Activated CD4-positive, alpha-beta T cell treated with anti-CD3 and anti-CD28 coated beads for 36 hours (primary cell): Measurements from ENCODE around the gene IQCH. TPM values are rescaled to one million over a fixed set of nuclear protein-coding genes. Genes with fewer than 3 reads are reported as not detected.

Experiments used
- ATAC-seq: fragments of 200-7000 bp; cut with Tn5 transposase; one replicate; pipeline ENCODE4 v1.10.0; 2021; ENCODE audit warnings: mild to moderate bottlenecking, moderate library complexity
- CTCF ChIA-PET: fragments of 350-600 bp; sonication (Branson Sonifier 250); formaldehyde crosslinking; loops from one replicate; lab custom pipeline; 2021; ENCODE audit warnings: antibody characterized with exemption; lab: Charles Lee
- POLR2A ChIA-PET: fragments of 350-600 bp; sonication (Branson Sonifier 250); formaldehyde crosslinking; loops from one replicate; lab custom pipeline; 2021; ENCODE audit warnings: antibody characterized with exemption, inconsistent platforms; lab: Charles Lee
- DNase-seq: peaks from one replicate; pipeline ENCODE4 v3.0.0-alpha.2; 2020
- H3K27ac Mint-ChIP-seq: one replicate; pipeline ENCODE4 v1.8.0; 2021; ENCODE audit warnings: mixed read lengths
- H3K27me3 Mint-ChIP-seq: one replicate; pipeline ENCODE4 v1.8.0; 2021; ENCODE audit warnings: mixed read lengths
- H3K36me3 Mint-ChIP-seq: one replicate; pipeline ENCODE4 v1.8.0; 2021; ENCODE audit warnings: low read depth, mixed read lengths
- H3K4me1 Mint-ChIP-seq: one replicate; pipeline ENCODE4 v1.8.0; 2021; ENCODE audit warnings: mixed read lengths
- H3K4me3 Mint-ChIP-seq: one replicate; pipeline ENCODE4 v1.8.0; 2021; ENCODE audit warnings: mild to moderate bottlenecking, moderate library complexity, mixed read lengths
- H3K9me3 Mint-ChIP-seq: one replicate; pipeline ENCODE4 v1.8.0; 2021; ENCODE audit warnings: low read depth, mixed read lengths
- intact Hi-C, 2 experiments: fragments of 100-400 bp; cut with DNase I in 1 of 2; cut with micrococcal nuclease in 1 of 2; formaldehyde crosslinking; loops; one replicate each; pipeline versions ENCODE4 v1.14.2 to v1.15.1; 2022 to 2024; cut with DNase I, micrococcal nuclease
- total RNA-seq, 2 experiments: library from RNA; stranded (reverse); gene quantifications; one replicate each; pipeline ENCODE4 v1.2.3, GENCODE V29; 2021

Gene IQCH
- total RNA-seq, 2 experiments from 2014 or later: 1.8 to 2.1 TPM

DNA sequence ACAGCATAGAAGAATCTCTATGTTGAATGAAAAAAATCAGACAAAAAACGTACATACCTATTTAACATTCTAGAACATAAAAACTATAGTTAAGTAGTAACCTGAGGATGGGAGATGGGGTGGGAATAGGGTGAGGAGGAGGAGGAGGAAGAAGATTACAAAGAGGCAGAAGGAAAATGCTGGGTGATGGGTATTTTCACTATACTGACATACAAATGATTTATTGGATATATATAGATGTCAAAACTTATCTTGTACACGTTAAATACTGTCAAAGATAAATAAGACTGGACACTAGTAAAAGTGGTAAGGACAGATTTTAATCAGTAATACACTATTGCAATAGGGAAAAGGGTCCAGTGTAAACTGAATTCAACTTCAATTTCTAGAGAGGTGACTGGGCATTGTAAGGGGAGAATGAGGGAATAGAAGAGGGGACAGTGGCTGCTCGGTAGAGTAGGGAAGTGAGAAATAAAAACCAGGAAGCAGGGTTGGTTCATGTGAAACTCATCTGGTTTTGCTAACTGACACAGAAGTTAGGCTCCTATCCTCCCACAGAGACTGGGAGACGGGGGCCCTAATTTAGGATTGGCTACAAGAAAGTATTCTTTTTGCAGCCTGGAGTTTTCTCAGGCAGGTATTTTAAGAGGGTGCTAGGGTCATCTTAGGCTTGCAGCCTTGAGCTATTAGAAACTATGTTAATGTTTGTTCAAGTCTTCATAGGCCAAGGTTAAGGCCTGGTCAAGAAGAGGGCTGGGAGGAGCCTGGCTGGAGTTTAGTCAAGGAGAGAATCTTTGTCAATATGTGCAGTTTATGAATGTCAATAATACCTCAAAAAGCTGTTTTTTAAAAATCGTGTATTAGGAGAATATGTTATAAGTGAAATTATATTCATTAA is 251.3 kb downstream of the IQCH start:
- Mint-ChIP-seq H3K27ac (no peak overlapping the region), H3K9me3 (no peaks in the 10 kb centered on the region), H3K36me3 (peaks cover 5% of the 10 kb centered on the region), H3K27me3 (no peaks in the 10 kb centered on the region), H3K4me3 (no peak overlapping the region), H3K4me1 (no peaks in the 10 kb centered on the region)
- ChIA-PET POLR2A (no interaction called here), CTCF (interaction anchor here (1.3 to 2.5 kb wide), 2 partner anchors 15 to 330 kb away, joined by 3 to 5 read pairs; partner anchors contain the start of gene C15orf61)
- intact Hi-C loops: no loop called here
- DNase-seq (no peak), ATAC-seq (no peak)

GRCh38 chr15:67506775-67507747 is 252.5 kb downstream of the IQCH start:
- H3K27me3 Mint-ChIP-seq: no peaks in the 10 kb centered on the region
- DNase-seq: no peak
- intact Hi-C loops: no loop called here
- H3K4me3 Mint-ChIP-seq: no peak overlapping the region
- peaks cover 8% of the 10 kb centered on the region for H3K36me3 Mint-ChIP-seq
- ATAC-seq: no peak
- CTCF ChIA-PET: interaction anchor here (0.6 to 2.5 kb wide), 3 partner anchors 14 to 329 kb away, joined by 3 to 5 read pairs (median 3); partner anchors contain the start of gene C15orf61
- no peak overlapping the region for H3K27ac Mint-ChIP-seq
- H3K9me3 Mint-ChIP-seq: no peaks in the 10 kb centered on the region
- POLR2A ChIA-PET: no interaction called here
- peaks cover 3% of the 10 kb centered on the region for H3K4me1 Mint-ChIP-seq

- no peak for ATAC-seq
- Mint-ChIP-seq H3K4me1 (peaks cover 3% of the 10 kb centered on the region), H3K9me3 (no peaks in the 10 kb centered on the region), H3K4me3 (no peak overlapping the region), H3K27ac (no peak overlapping the region), H3K36me3 (peaks cover 15% of the 10 kb centered on the region), H3K27me3 (no peaks in the 10 kb centered on the region)
- CTCF ChIA-PET: interaction anchor here (2.5 kb wide), 1 partner anchor 327 kb away, joined by 5 read pairs; no protein-coding TSS in a partner anchor
- POLR2A ChIA-PET: no interaction called here
- no peak for DNase-seq
- intact Hi-C loops: no loop called here
Observed at GRCh38 chr15:67508407-67508806, 253.8 kb downstream of the IQCH start.

DNA sequence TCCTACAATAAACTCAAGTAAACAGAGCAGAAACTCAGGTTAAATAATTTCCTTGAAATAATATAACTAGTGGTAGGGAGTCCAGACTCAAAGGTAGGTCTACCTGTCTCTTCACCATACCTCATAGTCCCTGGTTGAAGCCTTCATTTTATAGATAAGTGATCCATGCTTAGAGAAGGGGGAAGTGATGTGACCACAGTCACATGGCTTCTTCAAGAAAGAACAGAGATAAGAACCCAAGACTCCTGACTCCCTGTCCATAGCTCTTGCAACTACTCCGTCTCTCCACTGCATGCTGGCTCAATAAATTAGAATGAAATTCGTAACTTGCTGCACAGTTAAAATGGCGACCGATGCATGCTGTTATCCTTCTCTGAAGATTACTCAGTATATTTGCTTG is 255.3 kb downstream of the IQCH start:
- DNase-seq: no peak
- intact Hi-C loops: no loop called here
- CTCF ChIA-PET: no interaction called here
- H3K4me1 Mint-ChIP-seq: peaks cover 3% of the 10 kb centered on the region
- ATAC-seq: no peak
- H3K4me3 Mint-ChIP-seq: no peak overlapping the region
- H3K27ac Mint-ChIP-seq: no peak overlapping the region
- POLR2A ChIA-PET: no interaction called here
- no peaks in the 10 kb centered on the region for H3K27me3 Mint-ChIP-seq
- peaks cover 25% of the 10 kb centered on the region for H3K36me3 Mint-ChIP-seq
- no peaks in the 10 kb centered on the region for H3K9me3 Mint-ChIP-seq

DNA sequence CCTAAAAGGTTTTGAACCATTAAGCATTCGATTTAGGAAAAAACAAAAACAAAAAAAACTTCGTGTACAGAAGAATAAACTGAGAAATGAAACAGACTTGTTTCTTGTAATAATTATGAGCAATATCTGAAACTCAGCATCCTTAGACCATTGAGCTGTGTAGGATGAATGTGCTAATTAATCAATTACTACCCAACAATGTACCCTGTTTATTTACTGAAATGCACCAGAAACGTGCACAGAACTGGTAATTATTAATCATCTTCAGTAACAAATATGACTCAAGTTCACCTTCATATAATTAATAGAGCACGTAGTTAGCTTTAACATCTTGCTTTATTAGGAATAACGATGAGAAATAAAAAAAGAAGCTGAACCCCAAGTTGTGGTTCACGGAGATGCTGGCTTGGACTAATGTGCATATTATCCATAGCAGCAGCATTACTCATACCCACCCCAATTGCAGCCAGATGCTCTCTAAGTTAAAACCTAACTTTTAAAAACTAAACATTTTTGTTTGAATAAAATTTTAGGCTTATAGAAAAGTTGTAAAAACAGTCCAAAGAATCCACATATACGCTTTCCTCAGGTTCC is 256.1 kb downstream of the IQCH start:
- H3K4me3 Mint-ChIP-seq: no peak overlapping the region
- ChIA-PET POLR2A (no interaction called here), CTCF (interaction anchor here (0.6 to 0.7 kb wide), 2 partner anchors 14 to 248 kb away, joined by 3 read pairs; no protein-coding TSS in a partner anchor)
- ATAC-seq (no peak), DNase-seq (no peak)
- H3K36me3 Mint-ChIP-seq: peaks cover 29% of the 10 kb centered on the region
- H3K27ac Mint-ChIP-seq: no peak overlapping the region
- no peaks in the 10 kb centered on the region for H3K9me3 Mint-ChIP-seq
- H3K27me3 Mint-ChIP-seq: no peaks in the 10 kb centered on the region
- intact Hi-C loops: no loop called here
- H3K4me1 Mint-ChIP-seq: peaks cover 3% of the 10 kb centered on the region

GRCh38 chr15:67511606-67512005 is 257.0 kb downstream of the IQCH start:
- POLR2A ChIA-PET: interaction anchor here (0.6 kb wide), 1 partner anchor 205 kb away, joined by 3 read pairs; no protein-coding TSS in a partner anchor
- Mint-ChIP-seq H3K4me3 (no peak overlapping the region), H3K27ac (no peak overlapping the region), H3K4me1 (peaks cover 3% of the 10 kb centered on the region), H3K36me3 (peaks cover 29% of the 10 kb centered on the region), H3K9me3 (no peaks in the 10 kb centered on the region), H3K27me3 (no peaks in the 10 kb centered on the region)
- CTCF ChIA-PET: interaction anchor here (0.9 kb wide), 1 partner anchor 1013 kb away, joined by 4 read pairs; no protein-coding TSS in a partner anchor
- intact Hi-C loops: no loop called here
- DNase-seq (peak; percentile 22), ATAC-seq (peak; percentile 39)

DNA sequence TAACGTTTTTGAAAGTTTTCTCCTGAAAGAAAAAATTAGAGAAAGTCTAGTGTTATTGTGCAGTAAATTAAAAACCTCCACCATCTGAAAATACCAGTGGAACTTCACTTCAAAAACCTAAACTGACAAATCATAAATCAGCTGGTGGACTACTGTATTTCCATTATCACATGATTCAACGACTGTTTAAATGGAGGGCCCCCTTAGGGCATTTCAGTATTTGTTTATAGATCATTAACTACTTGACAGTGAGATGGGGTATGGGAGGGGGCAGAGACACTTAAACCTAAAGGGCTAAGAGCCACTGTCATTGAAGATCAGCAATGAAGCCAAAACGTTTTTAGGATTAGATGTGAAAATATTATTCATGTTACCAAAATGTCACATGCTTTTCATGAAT is 257.6 kb downstream of the IQCH start:
- DNase-seq: no peak
- no peaks in the 10 kb centered on the region for H3K9me3 Mint-ChIP-seq
- POLR2A ChIA-PET: no interaction called here
- H3K36me3 Mint-ChIP-seq: peaks cover 31% of the 10 kb centered on the region
- ATAC-seq: no peak
- CTCF ChIA-PET: interaction anchor here (0.9 kb wide), 1 partner anchor 1014 kb away, joined by 4 read pairs; no protein-coding TSS in a partner anchor
- no peak overlapping the region for H3K27ac Mint-ChIP-seq
- peaks cover 3% of the 10 kb centered on the region for H3K4me1 Mint-ChIP-seq
- intact Hi-C loops: no loop called here
- H3K4me3 Mint-ChIP-seq: no peak overlapping the region
- no peaks in the 10 kb centered on the region for H3K27me3 Mint-ChIP-seq

GRCh38 chr15:67512933-67513714 is 258.5 kb downstream of the IQCH start:
- POLR2A ChIA-PET: no interaction called here
- H3K36me3 Mint-ChIP-seq: peaks cover 30% of the 10 kb centered on the region
- DNase-seq (no peak), ATAC-seq (no peak)
- no peak overlapping the region for H3K4me3 Mint-ChIP-seq
- H3K27ac Mint-ChIP-seq: no peak overlapping the region
- intact Hi-C loops: no loop called here
- CTCF ChIA-PET: no interaction called here
- H3K27me3 Mint-ChIP-seq: no peaks in the 10 kb centered on the region
- peaks cover 3% of the 10 kb centered on the region for H3K4me1 Mint-ChIP-seq
- H3K9me3 Mint-ChIP-seq: no peaks in the 10 kb centered on the region

DNA sequence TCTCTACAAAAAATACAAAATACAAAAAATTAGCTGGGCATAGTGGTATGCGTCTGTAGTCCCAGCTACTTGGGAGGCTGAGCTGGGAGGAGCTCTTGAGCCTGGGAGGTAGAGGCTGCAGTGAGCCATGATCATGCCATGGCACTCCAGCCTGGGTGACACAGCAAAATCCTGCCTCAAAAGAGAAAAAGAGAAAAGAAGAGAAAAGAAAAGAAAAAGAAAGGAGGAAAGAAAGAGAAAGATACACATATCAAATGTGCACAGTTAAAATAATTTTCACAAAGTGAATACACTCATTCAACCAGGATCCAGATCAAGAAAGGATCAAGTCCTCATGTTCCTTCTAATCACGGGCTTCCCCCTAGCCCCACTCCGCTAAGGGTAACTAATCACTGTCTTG is 260.5 kb downstream of the IQCH start:
- H3K4me1 Mint-ChIP-seq: peaks cover 5% of the 10 kb centered on the region
- no peak for ATAC-seq
- ChIA-PET POLR2A (no interaction called here), CTCF (interaction anchor here (0.7 kb wide), 1 partner anchor 445 kb away, joined by 3 read pairs; no protein-coding TSS in a partner anchor)
- no peak for DNase-seq
- H3K27ac Mint-ChIP-seq: peak overlapping the region; percentile 13
- no peaks in the 10 kb centered on the region for H3K27me3 Mint-ChIP-seq
- H3K36me3 Mint-ChIP-seq: peaks cover 29% of the 10 kb centered on the region
- no peaks in the 10 kb centered on the region for H3K9me3 Mint-ChIP-seq
- H3K4me3 Mint-ChIP-seq: no peak overlapping the region
- intact Hi-C loops: no loop called here

GRCh38 chr15:67515557-67515956 is 261.0 kb downstream of the IQCH start:
- DNase-seq (no peak), ATAC-seq (no peak)
- ChIA-PET CTCF (interaction anchor here (0.7 kb wide), 1 partner anchor 445 kb away, joined by 3 read pairs; no protein-coding TSS in a partner anchor), POLR2A (no interaction called here)
- intact Hi-C loops: no loop called here
- H3K27me3 Mint-ChIP-seq: no peaks in the 10 kb centered on the region
- H3K36me3 Mint-ChIP-seq: peaks cover 29% of the 10 kb centered on the region
- H3K27ac Mint-ChIP-seq: no peak overlapping the region
- H3K9me3 Mint-ChIP-seq: no peaks in the 10 kb centered on the region
- H3K4me1 Mint-ChIP-seq: peaks cover 7% of the 10 kb centered on the region
- H3K4me3 Mint-ChIP-seq: no peak overlapping the region
